CD4-positive, alpha-beta T cell treated with Interleukin-4 for 4 hours (primary cell): Measurements from ENCODE around the gene NALCN.

Experiments
- DNase-seq: peaks from one replicate; pipeline ENCODE4 v3.0.0-alpha.2; 2020

The NALCN gene

DNA sequence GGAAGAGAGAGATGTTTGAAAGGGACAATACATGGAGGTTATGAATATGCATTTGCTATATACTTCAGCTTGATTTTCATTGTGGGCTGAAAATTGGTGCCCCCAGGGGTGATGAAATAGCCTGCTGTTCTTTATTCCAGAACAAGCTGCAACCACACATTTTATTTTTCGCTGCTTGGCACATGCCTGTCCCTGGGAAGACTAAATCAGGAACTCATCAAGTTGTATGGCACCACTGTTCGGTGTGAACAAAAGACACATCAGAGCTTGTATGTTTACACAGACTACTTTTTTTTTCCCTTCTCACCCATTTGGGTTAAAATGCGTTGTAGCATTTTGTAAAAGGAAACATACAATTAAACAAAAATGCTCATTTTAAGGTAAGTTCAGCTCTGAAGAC, 230.7 kb downstream of the NALCN start:
- no peak for DNase-seq

DNA sequence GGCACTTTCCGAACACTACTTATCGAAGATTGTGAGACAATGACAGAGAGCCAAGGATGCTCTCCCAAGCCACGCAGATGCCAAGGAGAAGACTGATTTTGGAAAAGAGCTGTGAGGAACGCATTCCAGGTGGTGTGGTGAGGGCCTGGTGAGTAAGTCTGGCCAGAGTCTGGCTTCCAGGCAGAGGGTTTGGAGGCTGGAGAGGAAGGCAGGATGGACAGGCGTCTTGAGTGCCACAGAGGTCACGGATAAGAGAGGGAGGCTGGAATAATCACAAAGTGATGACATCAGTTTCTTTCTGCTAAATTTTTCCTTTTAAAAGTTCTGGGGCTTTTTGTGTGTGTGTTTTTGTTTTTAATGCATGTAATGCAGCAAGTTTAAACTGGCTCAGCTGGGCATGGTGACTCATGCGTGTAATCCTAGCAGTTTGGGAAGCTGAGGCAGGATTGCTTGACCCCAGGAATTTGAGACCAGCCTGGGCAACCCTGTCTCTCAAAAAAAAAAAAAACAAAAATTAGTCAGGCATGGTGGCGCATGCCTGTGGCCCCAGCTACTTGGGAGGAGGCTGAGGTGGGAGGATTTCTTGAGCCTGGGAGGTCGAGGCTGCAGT, 235.1 kb downstream of the NALCN start:
- no peak for DNase-seq

DNA sequence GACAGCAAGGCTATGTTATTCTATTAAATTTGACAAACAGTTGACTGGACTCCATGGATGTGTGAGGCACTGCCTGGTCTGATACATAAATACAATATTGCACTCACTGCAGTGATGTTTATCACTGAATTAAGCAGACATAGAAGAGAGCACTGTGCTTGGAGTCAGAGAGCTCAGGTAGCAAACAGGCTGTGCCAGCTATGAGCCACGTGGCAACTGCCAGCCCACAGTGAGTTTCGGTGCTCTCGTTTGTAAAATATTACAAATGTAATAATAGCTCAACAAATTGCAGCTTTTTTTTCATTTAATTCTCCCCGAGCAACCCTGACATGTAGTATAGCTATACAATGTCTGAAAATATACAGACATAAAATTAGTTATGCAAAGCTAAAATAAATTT, 237.3 kb downstream of the NALCN start:
- no peak for DNase-seq

DNA sequence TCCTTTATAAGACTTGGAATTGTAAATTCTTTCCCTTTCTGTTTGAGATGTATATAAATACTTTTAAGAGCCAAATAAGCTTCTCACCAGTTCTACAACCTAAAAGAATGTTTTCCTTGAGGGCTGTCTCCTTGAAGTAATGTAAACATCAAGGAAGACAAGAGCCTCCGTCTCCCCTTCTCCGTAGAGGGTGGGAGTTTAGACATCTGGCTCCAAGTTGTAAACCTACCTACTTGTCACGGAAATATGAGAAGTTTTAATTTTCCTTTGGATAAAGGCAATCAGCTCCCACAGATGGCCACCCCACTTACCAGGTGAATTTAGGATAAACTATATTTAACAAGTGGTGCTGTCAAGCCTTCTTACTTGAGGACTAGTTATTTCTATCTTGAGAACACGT, 237.9 kb downstream of the NALCN start:
- no peak for DNase-seq

DNA sequence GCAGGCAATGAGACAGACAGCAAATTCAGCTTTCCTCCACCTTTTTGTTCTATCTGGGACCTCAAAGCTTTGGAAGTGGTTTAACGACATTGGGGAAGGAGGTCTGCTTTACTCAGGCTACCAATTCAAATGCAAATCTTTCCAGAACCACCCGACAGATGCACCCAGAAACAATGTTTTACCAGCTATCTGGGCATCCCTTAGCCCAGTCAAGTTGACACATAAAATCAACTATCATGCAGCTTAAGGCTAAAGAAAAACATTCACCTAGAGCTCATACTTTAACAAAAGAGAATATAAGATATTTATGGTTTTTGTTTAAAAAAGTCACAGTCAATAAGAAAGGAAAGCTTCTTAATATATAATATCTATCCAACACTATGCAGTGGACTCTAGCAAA, 246.0 kb downstream of the NALCN start:
- no peak for DNase-seq

DNA sequence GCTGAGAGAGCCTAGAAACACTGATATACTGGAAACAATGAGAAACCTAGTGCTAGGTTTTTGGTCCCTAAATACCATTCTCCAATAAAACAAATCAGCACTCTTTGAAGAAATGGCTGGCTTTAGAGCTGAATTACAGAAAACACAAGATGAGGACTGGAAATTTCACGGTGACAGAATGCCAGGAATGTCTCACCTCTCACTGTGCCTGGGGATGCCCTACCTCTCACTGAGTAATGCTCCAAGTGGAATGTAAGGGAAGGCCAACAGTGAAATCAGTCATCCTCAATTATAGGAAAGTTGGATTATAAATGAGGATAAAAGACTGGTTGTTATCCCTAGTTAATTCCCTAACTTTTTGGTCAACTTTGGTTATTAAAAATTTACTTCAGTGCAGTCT, 259.0 kb downstream of the NALCN start:
- DNase-seq, result no peak

DNA sequence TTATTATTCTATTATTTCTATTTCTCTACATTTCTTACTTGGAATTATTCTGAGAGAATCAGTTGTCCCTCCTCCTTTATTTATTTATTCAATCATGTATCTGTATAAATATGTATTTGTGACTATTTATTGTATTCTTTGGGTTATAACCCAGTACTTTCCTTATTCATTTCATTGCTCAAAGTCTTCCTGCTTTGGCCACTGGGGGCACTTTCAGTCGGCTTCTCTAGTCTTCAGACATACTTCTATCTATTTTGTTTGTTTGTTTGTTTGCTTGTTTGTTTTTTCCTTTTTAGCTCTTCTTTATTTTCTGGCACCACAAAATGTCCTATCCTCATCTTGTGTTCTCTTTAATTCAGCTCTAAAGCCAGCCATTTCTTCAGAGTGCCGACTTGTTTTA, 260.4 kb downstream of the NALCN start:
- no peak for DNase-seq

DNA sequence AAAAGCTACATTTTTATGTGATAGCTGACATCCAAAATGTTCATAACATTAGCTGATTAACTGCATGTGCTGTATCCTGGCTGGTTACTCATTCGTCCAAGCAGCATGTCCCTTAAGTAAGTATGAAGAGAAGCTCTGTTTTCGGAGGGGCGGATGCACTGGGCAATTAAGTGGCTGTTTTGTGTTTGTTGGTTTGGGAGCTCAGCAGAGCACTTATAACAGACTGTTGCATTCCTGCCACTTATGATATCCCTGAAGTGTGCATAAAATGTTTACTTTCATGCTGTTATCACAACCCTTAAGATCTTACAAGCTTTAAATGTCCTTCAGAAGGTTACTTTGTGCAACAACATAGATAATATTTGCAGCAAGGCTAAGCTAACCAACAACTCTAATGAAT, 264.1 kb downstream of the NALCN start:
- DNase-seq, result no peak

DNA sequence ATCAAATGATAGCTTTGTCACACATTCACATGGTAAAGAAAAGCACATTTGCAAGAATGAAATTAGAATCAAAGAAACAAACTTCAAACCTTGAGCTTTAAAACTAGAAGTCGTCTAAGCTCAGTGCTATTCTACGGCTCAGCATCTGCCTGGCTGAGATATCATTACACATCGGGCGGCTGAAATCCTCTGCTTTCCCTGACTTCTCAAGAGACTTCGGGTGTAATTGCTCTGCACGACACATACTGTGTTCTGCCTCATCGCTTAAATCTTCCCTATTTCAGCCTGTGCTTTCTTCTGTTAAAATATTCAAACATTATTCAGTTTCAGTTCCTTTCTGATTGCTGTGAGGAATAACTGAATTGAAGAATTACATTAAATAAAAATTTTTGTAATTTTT, 265.3 kb downstream of the NALCN start:
- DNase-seq, result no peak

DNA sequence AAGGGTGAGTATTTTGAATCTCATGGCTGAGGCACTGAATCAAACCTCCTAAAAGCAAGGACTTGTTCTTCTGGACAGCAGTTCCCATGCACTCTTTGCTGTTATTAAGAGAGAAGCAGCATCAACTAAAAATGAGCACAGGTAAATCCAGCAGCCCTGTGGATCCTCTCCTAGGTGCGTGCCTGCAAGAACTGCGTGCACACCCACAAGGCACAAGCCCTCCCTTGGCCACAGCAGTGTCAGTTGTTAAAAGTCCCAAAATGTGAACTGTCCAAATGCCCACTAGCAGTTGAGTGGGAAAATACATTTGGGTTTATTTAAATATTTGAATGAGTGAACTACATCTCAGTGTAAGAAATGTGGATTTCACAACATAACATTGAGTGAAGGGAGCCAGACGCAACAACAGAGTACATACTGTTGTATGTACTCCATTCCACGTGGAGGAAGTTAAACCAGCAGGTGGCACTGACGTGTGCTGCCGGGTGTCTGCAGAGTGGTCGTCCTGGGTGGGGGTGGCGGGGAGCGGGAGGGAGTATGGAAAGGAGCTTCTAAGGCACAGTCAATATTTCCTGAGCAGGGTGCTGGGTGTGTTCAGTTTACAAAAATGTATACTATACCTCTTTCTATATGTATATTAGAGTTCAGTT, 266.4 kb downstream of the NALCN start:
- DNase-seq, result no peak

DNA sequence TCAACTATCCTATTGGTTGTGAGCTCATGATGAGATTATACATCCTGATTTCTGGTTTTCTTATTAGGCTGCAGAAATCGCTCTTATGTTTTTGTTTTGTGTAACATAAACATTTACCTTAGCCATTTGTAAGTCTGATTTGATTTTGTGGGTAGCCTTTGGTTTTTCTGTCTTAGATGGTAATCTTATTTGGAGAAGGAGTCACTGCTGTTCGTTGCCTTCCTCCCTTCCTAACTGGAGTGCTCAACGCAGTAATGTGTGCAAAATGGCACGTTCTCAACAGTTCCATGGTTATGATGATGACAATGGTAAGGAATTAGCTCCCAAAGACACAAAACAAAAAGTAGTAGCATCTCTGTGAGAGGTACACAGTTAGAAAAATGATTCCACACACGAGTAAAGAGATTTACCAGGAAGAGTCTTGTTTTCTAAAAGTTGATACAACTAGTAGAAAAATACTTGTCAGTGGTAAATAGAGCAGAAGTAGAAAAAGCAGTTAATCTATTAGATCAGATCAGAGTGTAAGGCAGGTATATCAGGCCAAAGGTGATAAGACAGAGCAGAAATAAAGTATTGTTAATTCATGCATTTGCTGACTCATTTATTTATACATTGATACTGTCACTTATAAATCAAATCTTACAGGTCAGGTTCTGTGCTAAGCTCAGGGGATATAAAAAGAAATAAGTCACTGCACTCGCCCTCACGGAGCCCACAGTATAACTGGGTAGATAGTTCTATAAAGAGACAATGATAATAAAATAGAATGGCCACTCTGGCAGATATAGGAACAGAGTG, 270.0 kb downstream of the NALCN start:
- no peak for DNase-seq

DNA sequence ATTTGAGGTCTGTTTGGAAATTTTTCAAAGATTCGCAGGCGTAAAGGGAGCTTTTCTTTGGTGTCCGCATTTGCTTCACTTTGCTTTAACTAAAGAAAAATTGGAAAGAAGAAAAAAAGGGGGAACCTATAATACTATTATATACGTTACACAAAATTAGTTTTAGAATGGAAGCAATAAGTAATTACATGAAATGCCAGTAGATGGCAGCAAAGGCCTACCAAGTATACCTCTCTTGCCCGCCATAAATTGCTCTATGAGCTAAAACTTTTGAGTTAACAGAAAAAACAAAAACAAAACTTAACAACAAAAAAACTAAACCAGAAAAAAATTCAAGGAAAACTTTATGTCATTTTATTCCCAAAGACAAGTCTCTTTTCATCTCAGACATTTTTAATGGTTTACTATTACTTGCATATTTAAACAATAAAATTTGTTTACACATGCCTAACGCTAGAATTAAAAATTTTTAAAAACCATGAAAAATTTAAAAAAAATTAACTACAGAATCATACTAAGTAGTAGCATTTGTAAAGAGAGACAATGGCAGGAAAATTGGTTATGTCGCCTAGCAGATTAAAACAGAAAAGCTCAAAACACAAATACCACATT, 271.4 kb downstream of the NALCN start:
- DNase-seq, result peak; percentile 50

DNA sequence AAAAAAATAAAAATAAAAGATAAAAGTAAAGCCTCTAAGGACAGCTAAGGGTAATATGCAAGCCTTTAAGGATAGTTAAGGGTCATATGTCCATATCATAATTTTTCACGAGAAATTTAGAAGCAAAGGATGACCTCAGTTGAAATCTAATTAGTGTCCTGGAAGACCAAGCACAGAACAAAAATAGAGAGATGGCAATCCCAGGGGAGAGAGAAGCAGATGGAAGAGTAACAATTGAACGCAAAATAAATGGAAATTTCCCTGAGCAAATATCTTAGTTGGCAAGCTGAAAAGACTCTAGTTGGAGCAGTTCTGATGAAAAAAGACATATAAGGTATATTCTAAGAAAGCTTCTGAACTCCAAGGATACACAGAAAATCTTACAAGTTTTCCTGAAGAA, 275.4 kb downstream of the NALCN start:
- DNase-seq, result no peak

DNA sequence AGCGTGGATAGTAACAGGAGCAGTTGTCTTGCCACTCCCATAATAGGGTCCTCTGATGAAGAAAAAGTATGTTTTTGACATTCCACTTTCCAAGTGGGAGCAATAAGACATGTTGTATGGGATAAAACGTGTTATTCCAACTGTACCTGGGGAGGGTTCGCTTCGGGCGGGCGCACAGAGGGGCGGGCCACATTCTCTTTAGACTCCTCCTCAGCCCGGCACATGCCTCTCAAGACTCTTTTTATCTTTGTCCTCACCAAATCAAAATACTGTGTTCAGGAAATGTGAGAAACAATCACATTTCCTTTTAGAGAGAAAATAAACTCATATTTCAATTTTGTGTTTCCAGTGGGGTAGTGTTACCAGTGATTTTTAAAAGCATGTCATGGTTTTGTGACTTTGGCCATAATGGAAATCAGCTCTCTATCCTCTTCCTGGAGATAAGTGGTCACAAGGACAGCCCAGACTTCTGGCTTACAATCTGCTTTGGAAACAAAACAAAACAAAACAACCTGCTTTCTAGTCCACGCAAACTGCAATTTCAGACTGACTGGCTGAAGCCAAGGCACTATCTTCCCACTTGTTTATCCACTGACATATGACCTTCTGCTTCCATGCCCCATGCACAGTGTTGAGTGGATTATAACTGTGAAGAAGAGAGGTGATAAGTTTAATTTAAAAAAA, 276.1 kb downstream of the NALCN start:
- DNase-seq, result no peak

DNA sequence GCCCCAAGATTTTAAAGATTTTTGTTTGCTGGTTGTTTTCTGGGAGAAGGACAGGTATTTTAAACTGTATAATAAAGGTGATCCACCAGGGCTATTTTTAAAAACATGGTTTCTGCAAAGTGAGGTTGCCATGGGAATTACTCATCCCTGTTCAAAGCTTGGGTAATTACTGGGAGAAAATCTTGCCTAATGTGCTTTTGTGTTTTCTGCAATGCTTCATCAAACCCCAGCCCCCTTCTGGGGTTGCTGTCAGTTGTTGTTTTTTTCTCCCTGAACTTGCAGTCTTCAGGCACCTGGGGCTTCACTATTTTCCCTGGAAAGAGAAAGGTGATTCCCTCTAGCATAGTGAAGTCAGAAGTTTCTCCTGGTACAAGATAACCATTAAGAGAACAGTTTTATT, 277.2 kb downstream of the NALCN start:
- DNase-seq, result no peak

DNA sequence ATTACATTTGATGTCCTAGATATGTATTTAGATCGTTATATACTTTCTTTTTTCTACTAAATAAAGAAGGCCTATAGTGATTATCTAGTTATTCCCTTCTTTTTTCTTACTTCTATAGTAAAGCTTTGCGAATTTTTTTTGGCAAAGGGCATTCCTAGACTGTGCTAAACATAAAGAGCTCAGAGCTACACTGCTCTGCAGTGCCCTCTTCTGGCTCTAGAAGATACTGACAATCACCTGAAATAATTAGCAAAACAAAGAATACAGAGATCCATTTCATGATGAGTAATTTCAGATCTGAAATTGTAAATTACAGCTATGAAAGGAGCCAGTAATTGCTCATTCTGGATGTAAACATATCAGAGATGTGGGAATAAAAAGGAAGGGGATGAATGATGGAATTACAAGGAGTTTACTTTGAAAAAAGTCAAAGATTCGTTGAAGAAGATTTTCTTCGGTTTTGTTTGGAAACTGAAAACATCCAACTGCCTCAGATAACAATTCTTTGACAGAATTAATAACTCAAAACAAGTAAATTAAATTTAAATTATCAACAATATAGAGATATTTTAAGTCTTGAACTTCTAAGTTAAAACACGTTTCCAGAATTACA, 288.5 kb downstream of the NALCN start:
- DNase-seq, result peak; percentile 44

DNA sequence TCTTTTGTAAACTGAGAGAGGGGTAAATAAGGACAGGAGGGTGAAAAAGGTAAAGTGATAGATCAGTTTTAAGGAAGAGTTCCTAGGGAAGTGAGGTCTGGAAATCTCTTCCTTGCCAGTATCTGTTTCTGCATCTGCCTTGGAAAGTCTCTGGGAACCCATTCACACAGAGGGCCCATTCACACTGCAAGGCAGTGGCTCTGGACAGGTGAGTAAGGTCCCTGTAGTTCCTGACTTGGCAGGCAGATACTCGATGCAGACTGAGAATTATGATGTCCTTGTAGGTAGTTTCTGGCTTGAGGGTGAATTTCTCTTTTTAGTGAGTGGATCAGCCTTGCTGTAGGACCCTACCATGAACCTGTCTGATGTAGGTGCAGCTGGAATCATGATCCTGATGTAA, 293.3 kb downstream of the NALCN start:
- no peak for DNase-seq

DNA sequence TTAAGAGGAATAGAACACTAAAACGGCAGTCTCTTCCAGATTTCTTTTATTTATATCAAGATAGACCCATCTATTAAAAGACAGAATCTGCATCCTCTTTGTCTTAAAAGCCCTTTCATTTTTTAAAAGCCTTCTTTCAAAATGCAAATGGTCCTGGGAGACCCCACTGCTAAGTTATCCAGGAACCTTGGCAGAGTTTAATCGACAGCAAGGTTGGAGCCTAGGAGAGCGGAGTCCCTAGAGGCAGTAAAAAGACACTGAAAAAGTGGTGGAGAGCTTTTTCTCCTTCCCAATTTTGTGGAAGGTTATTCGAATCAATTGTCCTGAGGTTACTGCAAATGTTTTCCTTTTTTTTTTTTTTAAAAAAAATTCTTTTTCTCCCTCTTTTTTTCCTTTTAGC, 294.7 kb downstream of the NALCN start:
- DNase-seq, result no peak

DNA sequence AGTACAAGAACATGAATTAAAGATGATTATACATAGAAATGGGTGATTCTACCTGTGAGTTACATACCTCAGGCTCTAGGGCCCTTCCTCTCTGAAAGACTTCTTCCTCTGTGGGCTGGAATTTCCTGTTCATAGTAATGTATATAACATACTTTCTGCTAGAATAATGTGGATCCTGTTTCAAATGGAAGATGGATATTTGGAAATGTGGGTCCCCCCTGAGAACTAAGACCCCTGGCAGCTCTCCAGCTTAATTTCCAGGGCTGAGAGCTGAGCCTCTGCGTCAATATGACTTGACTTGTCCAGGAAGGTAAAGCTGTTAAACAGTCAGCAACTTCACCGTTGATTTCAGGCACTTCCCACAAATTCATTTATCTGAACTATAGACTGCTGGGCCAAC, 296.3 kb downstream of the NALCN start:
- no peak for DNase-seq

DNA sequence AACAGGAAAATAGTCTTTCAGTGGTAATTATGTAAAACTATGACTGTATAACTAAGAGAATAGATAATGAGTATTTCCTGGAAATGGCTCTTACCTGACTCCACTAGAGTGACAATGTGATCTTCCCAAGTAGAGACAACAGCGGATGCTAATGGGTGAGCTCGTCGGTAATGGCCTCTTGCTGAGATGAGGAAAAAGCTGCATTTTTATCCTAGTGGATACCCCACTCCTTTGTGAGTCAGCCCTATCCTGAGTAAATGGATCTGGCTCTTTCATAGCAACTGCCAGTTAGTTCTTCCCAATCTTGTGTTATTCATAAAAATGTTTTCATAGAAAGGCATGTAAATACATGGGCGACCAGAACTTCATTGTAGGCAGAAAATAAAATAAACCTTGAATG, 299.5 kb downstream of the NALCN start:
- no peak for DNase-seq

DNA sequence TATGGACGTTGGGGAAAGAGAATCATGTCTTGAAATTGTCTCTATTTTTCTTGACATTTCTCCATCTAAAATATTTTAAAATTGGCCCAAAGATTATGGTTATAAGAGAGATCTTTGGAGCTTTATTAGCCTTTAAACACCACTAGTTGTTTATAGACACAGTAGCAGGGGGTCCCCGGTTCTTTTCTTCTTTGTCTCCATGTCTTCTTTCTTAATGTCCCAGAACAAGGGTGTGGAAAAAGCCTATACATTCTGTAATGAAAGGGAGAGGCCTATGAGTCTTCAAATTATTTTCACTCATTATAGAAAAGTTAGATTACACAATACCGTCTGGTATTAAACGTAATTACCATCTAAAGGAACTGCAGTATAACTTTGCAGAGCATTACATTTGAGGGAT, 300.0 kb downstream of the NALCN start:
- DNase-seq, result no peak

DNA sequence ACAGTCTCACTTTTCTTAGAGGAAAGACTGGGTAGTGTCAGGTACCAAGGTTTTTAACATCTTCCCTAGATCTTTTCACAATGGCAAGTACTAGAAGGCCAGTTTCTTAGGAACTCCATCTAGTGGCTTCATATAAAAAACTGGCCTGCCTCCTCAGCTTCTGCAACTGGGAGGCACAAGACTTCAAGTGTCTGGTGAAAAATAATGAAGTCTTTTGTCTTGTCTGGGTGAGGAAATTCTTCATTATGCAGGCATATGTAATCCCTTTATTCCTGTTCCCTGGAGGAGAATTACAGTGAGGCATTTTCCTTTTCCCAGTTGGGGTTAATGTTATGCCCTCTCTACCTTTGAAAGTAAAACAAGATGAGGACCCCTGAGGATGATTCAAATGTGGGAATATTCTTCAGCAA, 300.5 kb downstream of the NALCN start:
- no peak for DNase-seq

DNA sequence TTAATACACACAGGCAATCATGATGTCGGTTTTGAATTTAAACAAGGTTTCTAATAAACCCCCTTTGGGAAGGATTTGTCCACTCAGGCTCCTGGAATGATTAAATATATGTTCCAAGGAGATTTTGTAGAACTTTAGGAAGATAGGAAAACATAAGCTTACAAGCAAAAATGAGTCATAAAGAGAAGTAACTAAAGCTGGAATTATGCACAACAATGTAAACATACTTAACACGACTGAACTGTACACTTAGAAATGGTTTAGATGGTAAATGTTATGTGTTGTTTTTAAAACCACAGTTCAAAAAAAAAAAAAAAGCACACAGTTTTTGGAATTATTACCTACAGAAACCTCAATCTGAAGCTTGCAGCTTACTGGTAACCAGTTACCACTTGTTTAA, 304.4 kb downstream of the NALCN start:
- DNase-seq, result no peak
